WERI-Rb-1 (cell line): ENCODE results near the gene TBPL2.

Experiments used
- DNase-seq: peaks from one replicate; pipeline ENCODE4 v3.0.0-alpha.2; 2020
- H3K27ac ChIP-seq: fragments of 250-450 bp; sonication (Bioruptor Pico); 2 replicates; pipeline ENCODE4 v1.5.1; 2020; ENCODE audit warnings: mild to moderate bottlenecking, moderate library complexity
- H3K27me3 ChIP-seq: fragments of 250-450 bp; sonication (Bioruptor Pico); 2 replicates; pipeline ENCODE4 v1.5.1; 2021; ENCODE audit warnings: mild to moderate bottlenecking, low read depth, moderate library complexity; ENCODE audit not compliant: insufficient read depth, severe bottlenecking
- H3K36me3 ChIP-seq: fragments of 250-450 bp; sonication (Bioruptor Pico); 2 replicates; pipeline ENCODE4 v1.5.1; 2020; ENCODE audit warnings: mild to moderate bottlenecking, moderate library complexity
- H3K4me3 ChIP-seq: 2 replicates; pipeline ENCODE4 v1.5.1; 2011; ENCODE audit warnings: low read depth, mild to moderate bottlenecking, control low read depth, low read length
- H3K9me3 ChIP-seq: fragments of 250-450 bp; sonication (Bioruptor Pico); 2 replicates; pipeline ENCODE4 v1.5.1; 2021; ENCODE audit warnings: mild to moderate bottlenecking, moderate library complexity; ENCODE audit not compliant: severe bottlenecking
- TF ChIP-seq, protein P1 (sequence below): IDR thresholded peaks from 2 replicates; pipeline ENCODE4 v1.5.1; 2011; ENCODE audit warnings: low read depth, mild to moderate bottlenecking, control low read depth, inconsistent platforms, low read length

Gene TBPL2

DNA sequence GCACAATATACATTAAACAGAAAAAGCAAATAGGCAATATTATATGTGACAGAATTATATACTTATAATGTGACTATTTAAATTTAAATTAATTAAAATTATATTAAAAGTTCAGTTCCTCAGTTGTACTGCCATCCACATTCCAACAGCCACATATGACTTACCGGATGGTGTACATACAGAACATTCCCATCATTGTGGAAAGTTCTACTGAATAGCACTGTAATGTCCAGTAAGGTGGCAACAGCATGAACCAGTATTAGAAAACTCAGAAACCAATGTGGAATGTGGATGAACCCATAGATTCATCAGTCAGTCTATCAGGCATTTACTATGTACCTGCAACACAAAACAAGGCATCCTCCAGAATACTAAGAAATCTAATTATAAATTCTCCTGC is 41.2 kb downstream of the TBPL2 start:
- no peaks in the 10 kb centered on the region for H3K9me3 ChIP-seq
- H3K27ac ChIP-seq: no peak overlapping the region
- no peak overlapping the region for H3K4me3 ChIP-seq
- TF ChIP-seq, protein P1, sequence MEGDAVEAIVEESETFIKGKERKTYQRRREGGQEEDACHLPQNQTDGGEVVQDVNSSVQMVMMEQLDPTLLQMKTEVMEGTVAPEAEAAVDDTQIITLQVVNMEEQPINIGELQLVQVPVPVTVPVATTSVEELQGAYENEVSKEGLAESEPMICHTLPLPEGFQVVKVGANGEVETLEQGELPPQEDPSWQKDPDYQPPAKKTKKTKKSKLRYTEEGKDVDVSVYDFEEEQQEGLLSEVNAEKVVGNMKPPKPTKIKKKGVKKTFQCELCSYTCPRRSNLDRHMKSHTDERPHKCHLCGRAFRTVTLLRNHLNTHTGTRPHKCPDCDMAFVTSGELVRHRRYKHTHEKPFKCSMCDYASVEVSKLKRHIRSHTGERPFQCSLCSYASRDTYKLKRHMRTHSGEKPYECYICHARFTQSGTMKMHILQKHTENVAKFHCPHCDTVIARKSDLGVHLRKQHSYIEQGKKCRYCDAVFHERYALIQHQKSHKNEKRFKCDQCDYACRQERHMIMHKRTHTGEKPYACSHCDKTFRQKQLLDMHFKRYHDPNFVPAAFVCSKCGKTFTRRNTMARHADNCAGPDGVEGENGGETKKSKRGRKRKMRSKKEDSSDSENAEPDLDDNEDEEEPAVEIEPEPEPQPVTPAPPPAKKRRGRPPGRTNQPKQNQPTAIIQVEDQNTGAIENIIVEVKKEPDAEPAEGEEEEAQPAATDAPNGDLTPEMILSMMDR: no peak
- H3K27me3 ChIP-seq: no peaks in the 10 kb centered on the region
- DNase-seq: no peak
- H3K36me3 ChIP-seq: peaks cover 3% of the 10 kb centered on the region; the same call in 1 of the 2 replicates

DNA sequence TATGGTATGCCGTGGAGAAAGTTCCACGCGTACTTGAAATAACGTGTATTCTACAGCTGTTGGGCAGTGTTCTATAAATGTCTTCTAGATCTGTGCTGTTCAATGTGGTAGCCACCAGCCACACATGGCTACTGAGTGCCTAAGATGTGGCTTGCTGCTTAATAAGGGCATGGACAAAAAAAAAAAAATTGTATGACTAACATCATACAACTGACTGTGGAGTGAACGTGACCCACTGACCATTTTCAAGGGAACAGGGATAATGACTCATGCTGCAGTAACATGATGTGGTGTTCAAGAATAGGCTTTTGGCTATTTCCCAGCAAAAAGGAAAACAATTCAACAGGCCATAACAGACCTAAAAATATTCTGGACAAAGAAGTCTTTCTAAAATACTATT is 41.7 kb downstream of the TBPL2 start:
- H3K9me3 ChIP-seq: no peaks in the 10 kb centered on the region
- H3K27me3 ChIP-seq: no peaks in the 10 kb centered on the region
- H3K27ac ChIP-seq: no peak overlapping the region
- no peak overlapping the region for H3K4me3 ChIP-seq
- peaks cover 4% of the 10 kb centered on the region; the same call in 1 of the 2 replicates for H3K36me3 ChIP-seq
- DNase-seq: no peak
- TF ChIP-seq, protein P1: no peak

DNA sequence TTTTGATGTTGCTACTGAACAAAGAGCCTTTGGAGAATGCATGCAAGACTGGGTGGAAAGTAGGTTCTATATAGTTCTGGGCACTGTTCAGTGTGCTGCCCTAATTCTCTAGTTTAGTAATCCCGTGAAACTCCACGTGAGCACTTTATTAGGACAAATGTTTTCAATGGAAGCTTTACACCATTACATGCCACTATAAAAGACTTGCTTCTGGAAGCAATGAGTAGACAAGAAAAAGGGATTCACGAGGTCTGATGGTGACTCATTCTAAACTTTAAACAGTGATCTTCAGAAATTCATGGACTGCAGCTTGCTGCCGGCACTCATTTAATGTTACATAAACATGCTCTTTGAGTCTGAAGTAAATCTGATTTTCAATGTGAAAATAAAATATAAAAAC is 51.1 kb downstream of the TBPL2 start:
- no peak for DNase-seq
- Histone ChIP-seq H3K36me3 (peaks cover 11% of the 10 kb centered on the region), H3K27ac (no peak overlapping the region), H3K4me3 (no peak overlapping the region), H3K27me3 (no peaks in the 10 kb centered on the region), H3K9me3 (no peaks in the 10 kb centered on the region)
- TF ChIP-seq, protein P1: no peak

DNA sequence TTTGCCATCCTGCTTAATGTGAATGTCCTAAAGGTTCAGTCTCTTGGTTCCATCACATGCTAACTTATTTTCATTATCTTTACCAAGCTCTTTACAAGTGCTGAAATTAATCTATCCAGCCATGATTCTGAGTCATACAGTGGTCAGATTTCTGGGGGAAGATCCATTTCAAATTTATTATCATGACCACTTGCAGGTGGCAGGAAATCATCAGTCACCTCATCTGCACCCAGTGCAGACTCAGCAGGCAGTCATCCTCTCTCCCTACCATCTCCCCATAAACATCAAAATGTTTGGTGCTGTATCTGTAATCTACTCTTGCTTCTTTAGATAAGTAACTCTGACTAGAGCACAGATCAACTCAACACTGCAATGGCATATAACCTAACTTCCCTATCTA is 52.3 kb downstream of the TBPL2 start:
- H3K27ac ChIP-seq: no peak overlapping the region
- DNase-seq: no peak
- H3K36me3 ChIP-seq: peaks cover 9% of the 10 kb centered on the region
- no peak overlapping the region for H3K4me3 ChIP-seq
- H3K9me3 ChIP-seq: no peaks in the 10 kb centered on the region
- TF ChIP-seq, protein P1: no peak
- H3K27me3 ChIP-seq: no peaks in the 10 kb centered on the region

DNA sequence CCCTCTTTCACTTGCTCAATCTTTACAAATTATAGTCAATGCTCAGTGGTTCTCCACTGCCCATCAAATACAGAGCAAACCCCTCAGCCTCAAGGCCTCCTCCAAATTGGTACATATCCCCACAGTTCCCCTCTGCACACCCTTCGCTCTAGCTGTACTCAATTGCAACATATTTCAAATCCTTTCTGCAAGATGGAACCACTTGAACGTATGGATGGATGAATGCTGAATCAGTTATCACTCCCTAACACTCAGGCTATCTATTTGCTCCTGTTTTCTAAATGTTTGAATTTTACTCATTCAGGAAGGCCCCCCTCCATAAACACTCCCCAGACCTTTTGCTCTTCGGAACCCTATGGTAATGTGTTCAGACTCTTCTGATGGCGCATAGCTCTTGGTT is 53.3 kb downstream of the TBPL2 start:
- DNase-seq: no peak
- Histone ChIP-seq H3K27ac (no peak overlapping the region), H3K9me3 (no peaks in the 10 kb centered on the region), H3K36me3 (peaks cover 9% of the 10 kb centered on the region), H3K27me3 (no peaks in the 10 kb centered on the region), H3K4me3 (no peak overlapping the region)
- TF ChIP-seq, protein P1: no peak

DNA sequence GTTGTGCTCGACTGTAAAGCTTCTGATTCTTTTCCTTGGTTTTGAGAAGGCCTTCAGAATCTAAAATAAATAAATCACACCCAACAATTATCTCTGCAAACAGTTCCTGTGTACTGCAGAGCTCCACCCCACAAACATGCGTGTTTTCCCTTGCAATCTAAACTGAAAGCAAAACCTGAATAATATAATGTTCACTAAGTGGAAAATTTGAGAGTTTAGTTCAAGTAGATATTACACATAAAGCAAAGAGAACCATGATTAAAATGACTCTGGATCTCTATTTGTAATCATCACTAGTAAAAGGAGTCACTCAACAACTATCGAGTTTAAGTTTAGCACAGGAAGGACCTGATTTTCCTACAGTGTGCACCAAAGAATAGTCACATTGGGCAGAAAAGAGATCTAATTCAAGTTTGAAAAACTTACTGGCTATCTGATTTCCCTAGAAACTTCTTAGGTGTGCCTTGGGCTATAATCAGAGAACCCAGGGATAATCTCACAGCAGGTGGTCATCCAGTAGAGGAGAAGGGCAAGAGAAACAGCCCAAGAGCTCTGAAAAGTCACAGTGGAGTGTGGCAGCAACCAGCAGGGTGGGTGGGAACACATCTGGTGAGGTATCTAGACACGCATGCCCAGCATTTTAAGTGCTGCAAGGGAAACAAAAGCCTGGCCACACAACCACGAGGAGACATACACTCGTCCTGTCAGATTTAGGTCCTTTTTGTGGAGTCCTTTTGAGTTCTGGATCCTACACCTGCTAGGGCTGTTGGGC is 54.2 kb downstream of the TBPL2 start:
- DNase-seq: no peak
- Histone ChIP-seq H3K36me3 (peaks cover 17% of the 10 kb centered on the region), H3K9me3 (no peaks in the 10 kb centered on the region), H3K27ac (no peak overlapping the region), H3K27me3 (no peaks in the 10 kb centered on the region), H3K4me3 (no peak overlapping the region)
- TF ChIP-seq, protein P1: no peak
